GM21526 (cell line): ENCODE results near the gene MEIKIN.

Experiments
- ATAC-seq: cut with Tn5 transposase; IDR thresholded peaks from one replicate; pipeline ENCODE4 v1.9.1; 2021; ENCODE audit warnings: moderate library complexity; ENCODE audit not compliant: unreplicated experiment, low FRiP score

Gene MEIKIN

DNA sequence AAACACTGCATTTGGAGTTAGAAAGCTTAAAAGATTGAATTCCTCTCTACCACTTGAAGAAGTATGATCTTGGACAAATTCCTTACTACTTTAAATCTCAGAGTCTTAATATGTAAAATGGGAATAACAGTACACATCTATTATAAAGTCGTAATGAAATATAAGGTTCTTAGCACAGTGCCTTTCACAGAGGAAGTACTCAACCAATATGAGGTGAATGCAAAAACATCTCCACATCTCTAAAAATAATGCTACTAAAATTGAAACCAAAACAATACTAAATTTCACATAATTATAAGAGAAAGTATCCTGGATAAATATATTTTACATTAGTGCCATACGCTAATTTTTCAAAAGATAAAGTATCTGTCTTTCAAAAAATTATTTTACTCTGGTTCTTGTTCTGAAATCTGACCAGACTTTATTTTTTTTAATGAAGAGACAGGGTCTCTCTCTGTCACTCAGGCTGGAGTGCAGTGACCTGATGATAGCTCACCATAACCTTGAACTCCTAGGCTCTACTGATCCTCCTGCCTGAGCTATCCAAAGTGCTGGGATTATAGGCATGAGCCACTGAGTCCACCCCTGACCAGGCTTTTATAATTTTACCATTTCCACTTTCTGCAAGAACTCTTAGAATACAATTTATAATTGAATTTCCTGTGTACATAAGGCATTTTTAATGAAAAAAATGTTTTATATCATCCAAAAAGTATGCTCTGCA is 127.3 kb downstream of the MEIKIN start:
- ATAC-seq, result no peak

DNA sequence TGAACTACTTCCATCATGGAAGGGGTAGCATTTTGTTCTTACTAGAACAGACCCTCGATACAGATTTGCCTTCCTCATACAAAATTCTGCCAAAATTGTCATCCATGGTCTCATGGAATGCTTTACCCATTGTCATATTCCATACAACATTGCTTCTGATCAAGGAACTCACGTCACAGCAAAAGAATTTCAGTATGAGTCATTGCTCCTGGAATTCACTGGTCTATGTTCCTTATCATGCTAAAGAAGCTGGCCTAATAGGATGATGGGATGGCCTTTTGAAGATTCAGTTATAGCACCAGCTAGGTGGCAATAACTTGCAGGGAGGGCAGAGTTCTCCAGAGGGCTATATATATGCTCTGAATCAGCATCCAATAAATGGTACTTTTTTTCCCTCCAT is 130.5 kb downstream of the MEIKIN start:
- ATAC-seq, result no peak

GRCh38 chr5:131812371-131813160 is 132.9 kb downstream of the MEIKIN start:
- no peak for ATAC-seq

DNA sequence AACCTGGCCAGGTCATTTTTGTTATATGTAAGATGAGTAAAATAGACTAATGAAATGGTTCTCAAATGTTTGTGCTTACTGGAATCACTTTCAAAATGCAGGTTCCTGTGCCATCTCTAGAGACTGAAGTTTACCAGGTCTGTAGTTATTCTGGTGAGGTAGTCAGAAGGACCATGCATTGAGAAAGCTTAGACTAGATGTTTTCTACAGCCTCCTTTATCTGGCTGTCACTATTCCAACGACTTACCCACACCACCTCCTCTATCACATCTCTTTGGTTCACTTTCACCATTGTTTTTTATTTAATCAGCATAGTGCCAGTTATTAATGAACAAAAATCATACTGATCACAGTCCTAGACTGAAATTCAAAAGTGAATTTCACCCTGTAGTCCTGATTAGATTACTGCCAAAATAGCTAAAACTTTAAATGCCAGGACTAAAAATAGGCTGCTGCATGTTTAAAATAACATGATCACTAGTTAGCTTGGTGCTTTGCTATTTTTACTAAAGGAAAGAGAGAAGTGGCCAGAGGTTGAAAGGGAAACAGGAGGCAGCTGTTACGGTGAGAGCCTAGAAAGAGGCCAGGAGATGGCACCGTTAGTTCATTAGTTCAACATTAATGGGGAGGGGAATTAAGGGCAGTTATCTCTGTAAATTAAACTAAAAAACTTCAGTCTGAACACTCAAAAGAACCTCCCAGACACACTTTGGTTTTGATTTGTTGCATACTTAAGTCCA is 134.8 kb downstream of the MEIKIN start:
- peak; percentile 77 for ATAC-seq

- peak; percentile 93 for ATAC-seq
Measured at GRCh38 chr5:131796793-131797693, 148.4 kb downstream of the MEIKIN start, which contains the start of gene FNIP1. Gene FNIP1 (minus strand): TSS chr5:131797017. CDS start chr5:131796921, 96 bp downstream.

DNA sequence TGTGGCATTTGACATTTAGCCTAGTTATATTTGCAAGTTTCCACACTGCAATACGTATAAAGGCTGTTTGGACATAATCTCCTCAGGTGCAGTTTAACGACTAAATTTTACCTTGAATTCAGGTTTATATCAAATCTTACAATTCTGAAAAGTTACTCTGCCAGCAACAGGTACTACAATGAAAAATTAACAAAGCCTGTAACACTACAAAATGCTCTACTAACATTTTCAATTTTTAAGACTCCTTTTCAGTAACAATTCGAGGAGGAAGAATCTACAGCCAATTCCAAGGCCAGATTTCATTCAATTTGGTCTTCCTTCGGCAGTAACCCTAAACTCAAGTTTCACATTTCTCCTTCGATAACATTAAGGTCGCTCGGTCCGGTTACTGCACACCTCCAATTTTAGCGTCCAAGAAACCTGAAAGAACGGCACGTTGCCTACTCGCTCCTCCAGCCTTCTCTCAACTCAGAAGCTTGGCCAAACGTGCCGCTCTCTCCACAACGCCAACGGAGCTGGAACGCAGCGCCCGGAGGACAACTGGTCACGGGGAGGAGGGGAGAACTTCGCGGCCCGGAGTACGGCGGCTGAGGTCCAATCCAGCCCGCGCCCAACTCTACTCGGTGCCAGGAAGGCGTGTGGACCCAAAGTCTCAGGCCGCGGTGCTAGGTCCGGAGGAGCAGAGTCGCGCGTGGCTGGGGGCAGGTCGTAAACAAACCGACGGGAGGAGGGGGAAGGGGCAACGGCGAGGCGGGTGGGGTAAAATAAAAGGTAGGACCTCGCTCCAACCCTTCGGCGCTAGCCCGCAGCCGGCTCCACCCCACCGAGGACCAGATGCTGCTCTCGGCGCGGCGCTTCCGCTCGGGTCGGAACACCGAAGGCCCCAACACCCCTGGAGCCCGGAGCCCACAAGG is 149.3 kb downstream of the MEIKIN start:
- peak; percentile 12 for ATAC-seq

GRCh38 chr5:131795228-131795627 is 150.2 kb downstream of the MEIKIN start:
- ATAC-seq, result no peak

GRCh38 chr5:131794586-131794985 is 150.9 kb downstream of the MEIKIN start:
- no peak for ATAC-seq

GRCh38 chr5:131792896-131793295 is 152.6 kb downstream of the MEIKIN start:
- no peak for ATAC-seq

GRCh38 chr5:131791866-131792265 is 153.6 kb downstream of the MEIKIN start:
- ATAC-seq, result no peak

- no peak for ATAC-seq
Measured at GRCh38 chr5:131790550-131790949, 154.9 kb downstream of the MEIKIN start.

DNA sequence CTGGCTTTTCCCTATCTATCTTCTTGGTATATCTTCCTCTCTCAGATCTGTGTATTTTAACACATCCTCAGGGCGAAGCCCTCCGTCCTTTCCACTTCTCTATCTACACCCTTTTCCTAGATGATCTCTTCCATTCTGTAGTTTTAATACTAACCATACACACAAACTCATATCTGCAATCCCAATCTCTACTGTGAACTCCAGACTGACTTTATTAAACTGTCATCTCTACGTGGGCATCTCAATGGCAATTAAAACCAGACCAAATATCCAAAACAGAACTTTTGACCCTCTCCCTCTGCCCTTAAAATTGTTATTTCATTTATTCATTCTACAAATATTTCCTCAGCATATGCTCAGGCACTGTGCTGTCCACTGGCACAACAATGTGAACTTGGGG is 155.7 kb downstream of the MEIKIN start:
- no peak for ATAC-seq

- ATAC-seq, result no peak
Measured at GRCh38 chr5:131787736-131788135, 157.7 kb downstream of the MEIKIN start.

GRCh38 chr5:131786900-131787692 is 158.4 kb downstream of the MEIKIN start:
- ATAC-seq, result no peak

- ATAC-seq, result no peak
Measured at GRCh38 chr5:131786036-131786435, 159.4 kb downstream of the MEIKIN start.

DNA sequence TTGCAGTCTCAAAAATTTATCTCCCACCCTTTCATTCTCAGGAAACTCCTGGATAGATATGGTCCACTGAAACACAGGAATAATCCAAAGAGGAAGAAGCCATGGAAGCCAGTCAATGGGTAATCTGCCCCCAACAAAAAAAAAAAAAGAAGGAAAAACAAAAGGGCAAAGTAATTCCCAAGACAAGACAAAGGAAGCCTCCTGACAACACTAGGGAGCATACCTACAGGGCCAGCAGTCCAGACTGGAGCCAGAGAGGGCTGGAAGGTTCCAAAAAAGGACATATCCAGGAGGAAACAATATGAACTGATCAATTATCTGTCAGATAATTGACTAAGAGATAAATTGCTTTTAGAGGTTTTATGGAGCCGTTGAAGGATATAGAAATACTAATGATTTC is 161.6 kb downstream of the MEIKIN start:
- no peak for ATAC-seq

- ATAC-seq, result no peak
Measured at GRCh38 chr5:131783357-131783756, 162.1 kb downstream of the MEIKIN start.

DNA sequence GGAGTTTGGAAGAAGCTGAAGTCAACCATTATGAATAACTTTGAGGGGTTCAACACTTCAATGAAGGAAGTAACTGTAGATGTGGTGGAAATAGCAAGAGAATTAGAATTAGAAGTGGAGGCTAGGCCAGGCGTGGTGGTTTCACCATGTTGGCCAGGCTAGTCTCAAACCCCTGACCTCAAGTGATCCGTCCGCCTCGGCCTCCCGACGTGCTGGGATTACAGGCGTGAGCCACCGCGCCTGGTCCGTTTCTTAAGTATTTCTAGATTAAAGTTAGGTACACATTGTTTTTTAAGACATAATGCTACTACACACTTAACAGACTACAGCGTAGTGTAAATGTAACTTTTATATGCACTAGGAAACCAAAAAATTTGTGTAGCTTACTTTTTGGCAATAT is 162.7 kb downstream of the MEIKIN start:
- no peak for ATAC-seq
